Panc1 (cell line): ENCODE data around the gene EPOP. TPM values are rescaled to one million over a fixed set of nuclear protein-coding genes. Genes with fewer than 3 reads are reported as not detected.

Source experiments
- ATAC-seq: fragments of 200-7000 bp; cut with Tn5 transposase; 2 replicates; pipeline ENCODE4 v1.9.1; 2020; ENCODE audit warnings: mild to moderate bottlenecking, moderate library complexity
- BruUV-seq: library from RNA; stranded (reverse); fragments of 400-500 nt; replicated peaks from 2 replicates; lab custom pipeline; 2021; lab: Mats Ljungman, UMichigan
- CTCF ChIA-PET: fragments of 300-600 bp; sonication (Branson Sonifier 250); formaldehyde crosslinking; loops from one replicate; lab custom pipeline; 2022; ENCODE audit warnings: antibody characterized with exemption; lab: Charles Lee
- POLR2A ChIA-PET: fragments of 300-600 bp; sonication (Branson Sonifier 250); formaldehyde crosslinking; loops from one replicate; lab custom pipeline; 2022; ENCODE audit warnings: antibody characterized with exemption; lab: Charles Lee
- DNase-seq: peaks from one replicate; pipeline ENCODE4 v3.0.0-alpha.2; 2010; ENCODE audit warnings: low read depth, low spot score
- H3K27ac ChIP-seq: 2 replicates; pipeline ENCODE4 v1.5.1; 2011; ENCODE audit warnings: mild to moderate bottlenecking, low read length, inconsistent platforms
- H3K27me3 ChIP-seq: fragments of 200-500 bp; sonication (Bioruptor generic); 2 replicates; pipeline ENCODE4 v1.6.0; 2014; ENCODE audit warnings: low read length, inconsistent platforms; ENCODE audit not compliant: control insufficient read depth, insufficient read depth
- H3K36me3 ChIP-seq: fragments of 200-500 bp; sonication (Bioruptor generic); 2 replicates; pipeline ENCODE4 v1.5.1; 2014; ENCODE audit warnings: inconsistent platforms, mild to moderate bottlenecking, low read length, moderate library complexity; ENCODE audit not compliant: control insufficient read depth, insufficient read depth
- H3K4me1 ChIP-seq: 2 replicates; pipeline ENCODE4 v1.5.1; 2011; ENCODE audit warnings: inconsistent platforms, mild to moderate bottlenecking, low read length, moderate library complexity; ENCODE audit not compliant: control insufficient read depth, insufficient read depth
- H3K4me3 ChIP-seq, 2 experiments: 2 replicates each; pipeline ENCODE4 v1.5.1; 2011 to 2012; ENCODE audit warnings: low read depth in 2 of 2, low read length in 2 of 2, mild to moderate bottlenecking in 2 of 2, inconsistent platforms in 1 of 2, moderate library complexity in 1 of 2
- H3K9me3 ChIP-seq: fragments of 200-500 bp; sonication (Bioruptor generic); 2 replicates; pipeline ENCODE4 v1.5.1; 2014; ENCODE audit warnings: low read depth, mild to moderate bottlenecking, inconsistent platforms, low read length, moderate library complexity; ENCODE audit not compliant: control insufficient read depth, insufficient read depth
- POLR2AphosphoS5 ChIP-seq: IDR thresholded peaks from 2 replicates; pipeline ENCODE4 v1.6.1; 2012; ENCODE audit warnings: mild to moderate bottlenecking, low read depth, low read length, moderate library complexity
- SIN3A ChIP-seq: IDR thresholded peaks from 2 replicates; pipeline ENCODE4 v1.6.1; 2012; ENCODE audit warnings: low read depth, mild to moderate bottlenecking, low read length, moderate library complexity, borderline replicate concordance; ENCODE audit not compliant: insufficient read depth
- TCF7L2 ChIP-seq: IDR thresholded peaks from 2 replicates; pipeline ENCODE4 v1.6.1; 2011; ENCODE audit warnings: mild to moderate bottlenecking, low read depth, low read length, inconsistent platforms
- in situ Hi-C: cut with HindIII; loops from 2 replicates; pipeline ENCODE4 v1.10.0; 2016; ENCODE audit warnings: low sequenced_read_pairs, low pct_unique_long_range_greater_than_20kb
- intact Hi-C: fragments of 100-400 bp; cut with micrococcal nuclease; formaldehyde crosslinking; loops from one replicate; pipeline ENCODE4 v1.10.0; 2022; ENCODE audit not compliant: unreplicated experiment
- total RNA-seq: library from RNA; stranded (reverse); gene quantifications from one replicate; pipeline ENCODE4 v1.2.1, GENCODE V29; 2021; ENCODE audit not compliant: unreplicated experiment
- TF ChIP-seq, protein P1 (sequence below), 2 experiments: IDR thresholded peaks; 2 replicates each; pipeline ENCODE4 v1.6.1; 2011 to 2012; ENCODE audit warnings: low read depth in 2 of 2, control low read depth in 1 of 2, low read length in 1 of 2, mild to moderate bottlenecking in 1 of 2, moderate library complexity in 1 of 2; ENCODE audit not compliant: insufficient read depth in 1 of 2
- TF ChIP-seq, protein P2 (sequence below): fragments of 450-650 bp; IDR thresholded peaks from 2 replicates; pipeline ENCODE4 v1.5.1; 2017; ENCODE audit warnings: mild to moderate bottlenecking

The EPOP gene
- total RNA-seq, 1 experiment from 2014 or later: 19.9 TPM

DNA sequence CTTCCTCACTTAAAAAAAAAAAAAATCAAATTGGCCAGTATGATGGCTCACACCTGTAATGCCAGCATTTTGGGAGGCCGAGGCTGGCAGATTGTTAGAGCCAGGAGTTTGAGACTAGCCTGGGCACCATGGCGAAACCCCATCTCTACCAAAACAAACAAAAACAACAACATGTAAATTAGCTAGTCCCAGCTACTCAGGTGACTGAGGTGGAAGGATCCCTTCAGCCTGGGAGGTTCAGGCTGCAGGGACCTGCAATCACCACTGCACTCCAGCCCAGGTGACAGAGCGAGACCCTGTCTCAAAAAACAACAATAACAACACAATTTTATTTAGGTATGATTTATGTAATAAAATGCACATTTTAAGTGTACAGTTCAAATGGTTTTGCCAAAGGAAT is 6.3 kb upstream of the EPOP start:
- CTCF ChIA-PET: no interaction called here
- no peaks in the 10 kb centered on the region for H3K9me3 ChIP-seq

DNA sequence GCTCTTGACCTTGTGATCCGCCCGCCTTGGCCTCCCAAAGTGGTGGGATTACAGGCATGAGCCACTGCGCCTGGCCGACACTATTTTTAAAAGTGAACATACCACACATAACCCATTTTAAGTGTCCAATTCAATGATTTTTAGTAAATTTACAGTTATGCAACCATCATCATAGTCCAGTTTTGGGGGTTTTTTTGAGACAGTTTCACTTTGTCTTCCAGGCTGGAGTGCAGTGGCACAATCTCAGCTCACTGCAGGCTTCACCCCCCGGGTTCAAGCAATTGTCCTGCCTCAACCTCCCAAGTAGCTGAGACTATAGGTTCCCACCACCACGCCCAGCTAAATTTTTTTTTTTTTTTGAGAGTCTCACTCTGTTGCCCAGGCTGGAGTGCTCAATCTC is 3.1 kb upstream of the EPOP start:
- no peak for ATAC-seq
- TF ChIP-seq, protein P1, sequence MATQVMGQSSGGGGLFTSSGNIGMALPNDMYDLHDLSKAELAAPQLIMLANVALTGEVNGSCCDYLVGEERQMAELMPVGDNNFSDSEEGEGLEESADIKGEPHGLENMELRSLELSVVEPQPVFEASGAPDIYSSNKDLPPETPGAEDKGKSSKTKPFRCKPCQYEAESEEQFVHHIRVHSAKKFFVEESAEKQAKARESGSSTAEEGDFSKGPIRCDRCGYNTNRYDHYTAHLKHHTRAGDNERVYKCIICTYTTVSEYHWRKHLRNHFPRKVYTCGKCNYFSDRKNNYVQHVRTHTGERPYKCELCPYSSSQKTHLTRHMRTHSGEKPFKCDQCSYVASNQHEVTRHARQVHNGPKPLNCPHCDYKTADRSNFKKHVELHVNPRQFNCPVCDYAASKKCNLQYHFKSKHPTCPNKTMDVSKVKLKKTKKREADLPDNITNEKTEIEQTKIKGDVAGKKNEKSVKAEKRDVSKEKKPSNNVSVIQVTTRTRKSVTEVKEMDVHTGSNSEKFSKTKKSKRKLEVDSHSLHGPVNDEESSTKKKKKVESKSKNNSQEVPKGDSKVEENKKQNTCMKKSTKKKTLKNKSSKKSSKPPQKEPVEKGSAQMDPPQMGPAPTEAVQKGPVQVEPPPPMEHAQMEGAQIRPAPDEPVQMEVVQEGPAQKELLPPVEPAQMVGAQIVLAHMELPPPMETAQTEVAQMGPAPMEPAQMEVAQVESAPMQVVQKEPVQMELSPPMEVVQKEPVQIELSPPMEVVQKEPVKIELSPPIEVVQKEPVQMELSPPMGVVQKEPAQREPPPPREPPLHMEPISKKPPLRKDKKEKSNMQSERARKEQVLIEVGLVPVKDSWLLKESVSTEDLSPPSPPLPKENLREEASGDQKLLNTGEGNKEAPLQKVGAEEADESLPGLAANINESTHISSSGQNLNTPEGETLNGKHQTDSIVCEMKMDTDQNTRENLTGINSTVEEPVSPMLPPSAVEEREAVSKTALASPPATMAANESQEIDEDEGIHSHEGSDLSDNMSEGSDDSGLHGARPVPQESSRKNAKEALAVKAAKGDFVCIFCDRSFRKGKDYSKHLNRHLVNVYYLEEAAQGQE (IDR thresholded peaks at IDR 0.05; ENCODE audit: insufficient read depth in 1 of 2, low read depth in 2 of 2, low read length in 1 of 2): no peak
- TF ChIP-seq SIN3A (no peak), TCF7L2 (no peak), POLR2AphosphoS5 (no peak)
- TF ChIP-seq, protein P2, sequence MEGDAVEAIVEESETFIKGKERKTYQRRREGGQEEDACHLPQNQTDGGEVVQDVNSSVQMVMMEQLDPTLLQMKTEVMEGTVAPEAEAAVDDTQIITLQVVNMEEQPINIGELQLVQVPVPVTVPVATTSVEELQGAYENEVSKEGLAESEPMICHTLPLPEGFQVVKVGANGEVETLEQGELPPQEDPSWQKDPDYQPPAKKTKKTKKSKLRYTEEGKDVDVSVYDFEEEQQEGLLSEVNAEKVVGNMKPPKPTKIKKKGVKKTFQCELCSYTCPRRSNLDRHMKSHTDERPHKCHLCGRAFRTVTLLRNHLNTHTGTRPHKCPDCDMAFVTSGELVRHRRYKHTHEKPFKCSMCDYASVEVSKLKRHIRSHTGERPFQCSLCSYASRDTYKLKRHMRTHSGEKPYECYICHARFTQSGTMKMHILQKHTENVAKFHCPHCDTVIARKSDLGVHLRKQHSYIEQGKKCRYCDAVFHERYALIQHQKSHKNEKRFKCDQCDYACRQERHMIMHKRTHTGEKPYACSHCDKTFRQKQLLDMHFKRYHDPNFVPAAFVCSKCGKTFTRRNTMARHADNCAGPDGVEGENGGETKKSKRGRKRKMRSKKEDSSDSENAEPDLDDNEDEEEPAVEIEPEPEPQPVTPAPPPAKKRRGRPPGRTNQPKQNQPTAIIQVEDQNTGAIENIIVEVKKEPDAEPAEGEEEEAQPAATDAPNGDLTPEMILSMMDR: no peak
- H3K9me3 ChIP-seq: no peaks in the 10 kb centered on the region
- ChIA-PET POLR2A (no interaction called here), CTCF (interaction anchor here (0.7 kb wide), 1 partner anchor 39 kb away, joined by 3 read pairs; no protein-coding TSS in a partner anchor)
- in situ Hi-C loops (no loop called here), intact Hi-C loops (loop anchor here (5.0 kb wide), 1 partner anchor 54 kb away; the partner anchor contains the start of gene CISD3)
- no peak for DNase-seq
- H3K27me3 ChIP-seq: no peaks in the 10 kb centered on the region
- no TSS peak for BruUV-seq
- no peak overlapping the region for H3K4me3 ChIP-seq
- H3K4me1 ChIP-seq: no peaks in the 10 kb centered on the region; the same call in 1 of the 2 replicates
- no peaks in the 10 kb centered on the region for H3K36me3 ChIP-seq
- H3K27ac ChIP-seq: no peak overlapping the region

More for the DNA sequence above, 6.3 kb upstream of the EPOP start:
- POLR2A ChIA-PET: no interaction called here
- in situ Hi-C loops (no loop called here), intact Hi-C loops (no loop called here)
- Histone ChIP-seq H3K27ac (no peak overlapping the region), H3K4me3 (no peak overlapping the region), H3K27me3 (no peaks in the 10 kb centered on the region), H3K36me3 (no peaks in the 10 kb centered on the region), H3K4me1 (no peaks in the 10 kb centered on the region; the same call in 1 of the 2 replicates)
- no peak for ATAC-seq
- no TSS peak for BruUV-seq
- DNase-seq: no peak
- no peak for TF ChIP-seq SIN3A
- TF ChIP-seq, protein P2: no peak
- TF ChIP-seq, protein P1 (IDR thresholded peaks at IDR 0.05; ENCODE audit: insufficient read depth in 1 of 2, low read depth in 2 of 2, low read length in 1 of 2): no peak
- TF ChIP-seq POLR2AphosphoS5: no peak
- no peak for TF ChIP-seq TCF7L2
